Tibial artery (tissue), 4 donors: ENCODE data around the gene KLHL2.

Experiments
- DNase-seq, 2 donors: peaks; one replicate each; pipeline ENCODE4 v3.0.0-alpha.2; 2019
- H3K27ac ChIP-seq, 2 donors: fragments of 200-600 bp; sonication (generic) in 1 of 2; 1 replicate in 1 of 2; 2 replicates in 1 of 2; pipeline ENCODE4 v1.5.1; 2018 to 2019; ENCODE audit warnings: mild to moderate bottlenecking in 1 of 2
- H3K27me3 ChIP-seq, 2 donors: fragments of 200-600 bp; sonication (generic) in 1 of 2; one replicate each; pipeline versions ENCODE4 v1.5.1 to v1.6.0; 2016 to 2019
- H3K36me3 ChIP-seq, 3 donors: fragments of 200-600 bp; sonication (generic) in 2 of 3; one replicate each; pipeline ENCODE4 v1.5.1; 2016 to 2019; ENCODE audit warnings: mild to moderate bottlenecking in 2 of 3
- H3K4me1 ChIP-seq, 4 donors: fragments of 200-600 bp; sonication (generic) in 2 of 4; 1 replicate in 3 of 4; 2 replicates in 1 of 4; pipeline ENCODE4 v1.5.1; 2016 to 2019
- H3K4me3 ChIP-seq, 2 donors: fragments of 200-600 bp; sonication (generic) in 1 of 2; 1 replicate in 1 of 2; 2 replicates in 1 of 2; pipeline ENCODE4 v1.5.1; 2018 to 2019; ENCODE audit warnings: mild to moderate bottlenecking in 2 of 2
- H3K9me3 ChIP-seq, 3 donors: fragments of 200-600 bp; sonication (generic) in 1 of 3; one replicate each; pipeline ENCODE4 v1.5.1; 2016 to 2019
- CTCF ChIP-seq, 2 experiments: fragments of 200-600 bp in 1 of 2; fragments of 450-650 bp in 1 of 2; IDR thresholded peaks; one replicate each; pipeline ENCODE4 v1.5.1; 2017 to 2019; ENCODE audit warnings: antibody characterized with exemption in 2 of 2, mild to moderate bottlenecking in 1 of 2, moderate library complexity in 1 of 2
- intact Hi-C: fragments of 100-400 bp; cut with DNase I; formaldehyde crosslinking; loops from one replicate; pipeline ENCODE4 v1.15.0; 2023; ENCODE audit warnings: low total_unique reads

The KLHL2 gene

GRCh38 chr4:165368567-165368966, 161.2 kb downstream of the KLHL2 start:
- Histone ChIP-seq H3K27ac (no peak overlapping the region), H3K4me1 (no peaks in the 10 kb centered on the region), H3K9me3 (no peaks in the 10 kb centered on the region), H3K27me3 (no peaks in the 10 kb centered on the region), H3K36me3 (no peaks in the 10 kb centered on the region), H3K4me3 (no peak overlapping the region)
- no peak for DNase-seq
- intact Hi-C loops: no loop called here
- TF ChIP-seq CTCF (IDR thresholded peaks at IDR 0.05): no peak

GRCh38 chr4:165369522-165369921, 162.2 kb downstream of the KLHL2 start:
- Histone ChIP-seq H3K9me3 (no peaks in the 10 kb centered on the region), H3K4me3 (no peak overlapping the region), H3K36me3 (no peaks in the 10 kb centered on the region), H3K27ac (no peak overlapping the region), H3K4me1 (no peaks in the 10 kb centered on the region), H3K27me3 (no peaks in the 10 kb centered on the region)
- TF ChIP-seq CTCF (IDR thresholded peaks at IDR 0.05): no peak
- DNase-seq: no peak
- intact Hi-C loops: no loop called here

GRCh38 chr4:165370530-165370929, 163.2 kb downstream of the KLHL2 start:
- no peak for TF ChIP-seq CTCF (IDR thresholded peaks at IDR 0.05)

More at GRCh38 chr4:165370530-165370929, 163.2 kb downstream of the KLHL2 start:
- Histone ChIP-seq H3K36me3 (no peaks in the 10 kb centered on the region), H3K4me3 (no peak overlapping the region), H3K27ac (no peak overlapping the region), H3K9me3 (peaks cover 0 to 6% (median 0%) of the 10 kb centered on the region in 3 donors), H3K4me1 (no peaks in the 10 kb centered on the region), H3K27me3 (no peaks in the 10 kb centered on the region)
- DNase-seq: no peak
- intact Hi-C loops: loop anchor here (10.0 kb wide), 1 partner anchor 46 kb away; the partner anchor contains the start of gene MSMO1
